ENCODE measurements around the gene SLC4A4. TPM values are rescaled to one million over a fixed set of nuclear protein-coding genes. Genes with fewer than 3 reads are reported as not detected.

The SLC4A4 gene
- total RNA-seq, 4 donors from 2014 or later, result 0.90 to 5.9 (median 4.4) TPM

GRCh38 chr4:71444395-71444794 lies 105.6 kb downstream of the SLC4A4 start:
- no peaks in the 10 kb centered on the region for H3K9me3 ChIP-seq
- no peaks in the 10 kb centered on the region for H3K4me1 ChIP-seq
- no peaks in the 10 kb centered on the region for H3K27me3 ChIP-seq
- DNase-seq (ENCODE audit: low spot score in 2 of 2), result no peak
- H3K27ac ChIP-seq, result no peak overlapping the region
- no peak overlapping the region for H3K4me3 ChIP-seq
- TF ChIP-seq EP300 (IDR thresholded peaks at IDR 0.05) (no peak), POLR2A (IDR thresholded peaks at IDR 0.05) (no peak), CTCF (IDR thresholded peaks at IDR 0.05) (no peak)
- WGBS, 2 donors, result 48 to 54% methylated on average over 2 of the region's 2 CpGs
- H3K36me3 ChIP-seq, result no peaks in the 10 kb centered on the region

DNA sequence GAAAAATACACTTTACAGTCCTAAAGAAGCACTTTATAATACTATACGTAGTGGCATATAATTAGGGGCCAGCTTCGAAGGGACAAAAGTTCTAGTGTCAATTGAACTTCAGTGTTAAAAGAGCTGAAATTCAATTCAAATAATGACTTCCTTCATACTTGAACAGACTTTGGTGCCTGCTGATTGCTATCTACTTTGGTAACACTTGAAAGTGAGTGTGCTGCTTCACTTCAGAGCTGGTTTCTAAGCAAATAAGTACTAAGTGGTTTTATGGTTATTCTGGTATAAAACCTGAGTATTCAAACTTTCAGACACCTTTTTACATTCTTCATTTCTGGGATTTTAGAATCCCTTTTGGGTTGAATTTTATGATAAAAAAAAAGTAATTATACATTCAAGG lies 107.0 kb downstream of the SLC4A4 start:
- Histone ChIP-seq H3K4me3 (no peak overlapping the region), H3K27me3 (no peaks in the 10 kb centered on the region), H3K36me3 (no peaks in the 10 kb centered on the region), H3K4me1 (no peaks in the 10 kb centered on the region), H3K27ac (no peak overlapping the region), H3K9me3 (no peaks in the 10 kb centered on the region)
- TF ChIP-seq CTCF (IDR thresholded peaks at IDR 0.05) (no peak), EP300 (IDR thresholded peaks at IDR 0.05) (no peak), POLR2A (IDR thresholded peaks at IDR 0.05) (no peak)
- DNase-seq (ENCODE audit: low spot score in 2 of 2), result no peak
- WGBS, 2 donors, result 34 to 58% methylated on average over 2 of the region's 2 CpGs

- no peaks in the 10 kb centered on the region for H3K4me1 ChIP-seq
- no peaks in the 10 kb centered on the region for H3K36me3 ChIP-seq
- H3K27me3 ChIP-seq, result no peaks in the 10 kb centered on the region
- DNase-seq (ENCODE audit: low spot score in 2 of 2), result no peak
- no peak overlapping the region for H3K27ac ChIP-seq
- no peak for TF ChIP-seq EP300 (IDR thresholded peaks at IDR 0.05)
- no peak for TF ChIP-seq CTCF (IDR thresholded peaks at IDR 0.05)
- no peak for TF ChIP-seq POLR2A (IDR thresholded peaks at IDR 0.05)
- 88 to 99% methylated on average over 3 of the region's 3 CpGs for WGBS, 2 donors
- H3K9me3 ChIP-seq, result no peaks in the 10 kb centered on the region
- no peak overlapping the region for H3K4me3 ChIP-seq
Measured at GRCh38 chr4:71446479-71447081, 107.8 kb downstream of the SLC4A4 start.

DNA sequence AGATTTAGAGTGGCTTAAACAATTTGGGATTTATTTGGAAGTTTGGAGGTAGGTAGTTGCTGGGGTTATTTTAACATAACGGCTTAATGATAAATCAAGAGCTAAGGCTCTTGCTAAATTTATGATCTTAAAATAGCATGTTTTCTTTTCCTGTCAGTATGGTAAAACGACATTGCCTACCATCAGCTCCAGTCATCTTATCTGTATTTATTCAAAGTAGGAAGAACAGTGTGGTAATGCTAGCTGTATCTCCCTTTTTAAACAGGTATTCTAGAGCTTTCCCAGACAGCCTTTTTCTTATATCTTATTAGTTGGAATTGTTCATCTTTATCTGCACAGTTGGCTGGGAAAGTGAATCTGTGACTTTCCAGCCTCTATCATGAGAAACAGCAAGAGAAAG lies 110.2 kb downstream of the SLC4A4 start:
- Histone ChIP-seq H3K36me3 (no peaks in the 10 kb centered on the region), H3K27ac (no peak overlapping the region), H3K4me1 (no peaks in the 10 kb centered on the region), H3K4me3 (no peak overlapping the region), H3K9me3 (no peaks in the 10 kb centered on the region), H3K27me3 (no peaks in the 10 kb centered on the region)
- DNase-seq (ENCODE audit: low spot score in 2 of 2), result no peak
- WGBS, 2 donors, result 63 to 70% methylated on average over 2 of the region's 2 CpGs
- TF ChIP-seq EP300 (IDR thresholded peaks at IDR 0.05) (no peak), CTCF (IDR thresholded peaks at IDR 0.05) (no peak), POLR2A (IDR thresholded peaks at IDR 0.05) (no peak)

GRCh38 chr4:71449878-71450277 lies 111.1 kb downstream of the SLC4A4 start:
- WGBS, 2 donors, result 45 to 46% methylated on average over 3 of the region's 3 CpGs

More at GRCh38 chr4:71449878-71450277, 111.1 kb downstream of the SLC4A4 start:
- TF ChIP-seq POLR2A (IDR thresholded peaks at IDR 0.05) (no peak), CTCF (IDR thresholded peaks at IDR 0.05) (no peak), EP300 (IDR thresholded peaks at IDR 0.05) (no peak)
- no peaks in the 10 kb centered on the region for H3K4me1 ChIP-seq
- no peak overlapping the region for H3K27ac ChIP-seq
- H3K9me3 ChIP-seq, result no peaks in the 10 kb centered on the region
- no peak overlapping the region for H3K4me3 ChIP-seq
- no peaks in the 10 kb centered on the region for H3K27me3 ChIP-seq
- no peaks in the 10 kb centered on the region for H3K36me3 ChIP-seq
- no peak for DNase-seq (ENCODE audit: low spot score in 2 of 2)
